NCI-H2029 treated with DMSO at 0.1 percent for 48 hours (cell line): ENCODE measurements around the gene GIT2.

Experiments used
- DNase-seq: peaks from one replicate; lab custom pipeline; 2025; lab: John Stamatoyannopoulos, UW

GIT2 gene

GRCh38 chr12:109888179-109889020 lies 107.8 kb downstream of the GIT2 start:
- DNase-seq = no peak

- DNase-seq = no peak
Observed at GRCh38 chr12:109885616-109886015, 110.6 kb downstream of the GIT2 start.

- DNase-seq = no peak
Observed at GRCh38 chr12:109883461-109883860, 112.7 kb downstream of the GIT2 start.

- DNase-seq = no peak
Observed at GRCh38 chr12:109881752-109882151, 114.4 kb downstream of the GIT2 start.

- no peak for DNase-seq
Observed at GRCh38 chr12:109880938-109881337, 115.2 kb downstream of the GIT2 start.

- DNase-seq = peak; percentile 51
Observed at GRCh38 chr12:109880043-109880931, 115.9 kb downstream of the GIT2 start, which contains the start of gene GLTP. TSS of gene GLTP (minus strand) at chr12:109880541. CDS start at chr12:109880374, 167 bp downstream.
